DND-41 (cell line): Measurements from ENCODE around the gene MAPK10.

ENCODE experiments used
- ATAC-seq: fragments of 200-7000 bp; cut with Tn5 transposase; 3 replicates; pipeline ENCODE4 v1.9.1; 2021; ENCODE audit warnings: low read depth; ENCODE audit not compliant: insufficient read depth
- DNase-seq: peaks from one replicate; pipeline ENCODE4 v3.0.0-alpha.2; 2020
- H2AFZ ChIP-seq: 2 replicates; pipeline ENCODE4 v1.6.0; 2012; ENCODE audit warnings: low read depth, low read length
- H3K27ac ChIP-seq: 2 replicates; pipeline ENCODE4 v1.5.1; 2012; ENCODE audit warnings: low read length, inconsistent platforms
- H3K27me3 ChIP-seq: fragments of 200-600 bp; sonication (generic); 2 replicates; pipeline ENCODE4 v1.6.0; 2012; ENCODE audit warnings: low read length, mild to moderate bottlenecking, inconsistent platforms; ENCODE audit not compliant: insufficient read depth, poor library complexity
- H3K36me3 ChIP-seq: 2 replicates; pipeline ENCODE4 v1.5.1; 2012; ENCODE audit warnings: low read length, inconsistent platforms; ENCODE audit not compliant: insufficient read depth
- H3K4me1 ChIP-seq: 2 replicates; pipeline ENCODE4 v1.5.1; 2012; ENCODE audit warnings: mild to moderate bottlenecking, low read length; ENCODE audit not compliant: insufficient read depth
- H3K4me2 ChIP-seq: 2 replicates; pipeline ENCODE4 v1.6.0; 2012; ENCODE audit warnings: mild to moderate bottlenecking, moderate library complexity, low read length, inconsistent platforms; ENCODE audit not compliant: insufficient read depth
- H3K4me3 ChIP-seq, 2 experiments: fragments of 200-600 bp in 1 of 2; shearing (Covaris generic) in 1 of 2; 2 replicates each; pipeline ENCODE4 v1.5.1; 2012 to 2016; ENCODE audit warnings: inconsistent platforms in 2 of 2, low read length in 2 of 2, mild to moderate bottlenecking in 2 of 2, low read depth in 1 of 2, moderate library complexity in 1 of 2
- H3K79me2 ChIP-seq: 2 replicates; pipeline ENCODE4 v1.6.0; 2012; ENCODE audit warnings: low read length, inconsistent platforms; ENCODE audit not compliant: insufficient read depth
- H3K9ac ChIP-seq: 2 replicates; pipeline ENCODE4 v1.6.0; 2012; ENCODE audit warnings: low read depth, mild to moderate bottlenecking, inconsistent platforms, low read length, moderate library complexity
- H3K9me3 ChIP-seq: 2 replicates; pipeline ENCODE4 v1.5.1; 2012; ENCODE audit warnings: low read length, moderate library complexity, mild to moderate bottlenecking, inconsistent platforms; ENCODE audit not compliant: insufficient read depth, severe bottlenecking
- H4K20me1 ChIP-seq: 2 replicates; pipeline ENCODE4 v1.6.0; 2012; ENCODE audit warnings: low read length; ENCODE audit not compliant: insufficient read depth
- EZH2 ChIP-seq: IDR thresholded peaks from 3 replicates; pipeline ENCODE4 v1.6.1; 2012; ENCODE audit warnings: borderline replicate concordance, low read depth, mild to moderate bottlenecking, moderate library complexity, low read length, inconsistent platforms; ENCODE audit not compliant: severe bottlenecking
- TF ChIP-seq, protein P1 (sequence below): IDR thresholded peaks from 2 replicates; pipeline ENCODE4 v1.5.1; 2012; ENCODE audit warnings: borderline replicate concordance, low read length, moderate library complexity, mild to moderate bottlenecking; ENCODE audit not compliant: poor library complexity, severe bottlenecking; ENCODE audit errors: extremely low read depth

The MAPK10 gene

GRCh38 chr4:86366920-86367319, 7.1 kb upstream of the MAPK10 start:
- no peaks in the 10 kb centered on the region for H3K9me3 ChIP-seq
- no peak overlapping the region for H3K4me3 ChIP-seq
- H3K79me2 ChIP-seq: no peaks in the 10 kb centered on the region
- no peaks in the 10 kb centered on the region for H4K20me1 ChIP-seq
- H3K4me1 ChIP-seq: no peaks in the 10 kb centered on the region
- H3K27ac ChIP-seq: no peak overlapping the region
- no peak overlapping the region for H3K9ac ChIP-seq
- H2AFZ ChIP-seq: no peak overlapping the region
- H3K4me2 ChIP-seq: no peak overlapping the region
- H3K27me3 ChIP-seq: no peaks in the 10 kb centered on the region
- no peaks in the 10 kb centered on the region for H3K36me3 ChIP-seq
- TF ChIP-seq, protein P1, sequence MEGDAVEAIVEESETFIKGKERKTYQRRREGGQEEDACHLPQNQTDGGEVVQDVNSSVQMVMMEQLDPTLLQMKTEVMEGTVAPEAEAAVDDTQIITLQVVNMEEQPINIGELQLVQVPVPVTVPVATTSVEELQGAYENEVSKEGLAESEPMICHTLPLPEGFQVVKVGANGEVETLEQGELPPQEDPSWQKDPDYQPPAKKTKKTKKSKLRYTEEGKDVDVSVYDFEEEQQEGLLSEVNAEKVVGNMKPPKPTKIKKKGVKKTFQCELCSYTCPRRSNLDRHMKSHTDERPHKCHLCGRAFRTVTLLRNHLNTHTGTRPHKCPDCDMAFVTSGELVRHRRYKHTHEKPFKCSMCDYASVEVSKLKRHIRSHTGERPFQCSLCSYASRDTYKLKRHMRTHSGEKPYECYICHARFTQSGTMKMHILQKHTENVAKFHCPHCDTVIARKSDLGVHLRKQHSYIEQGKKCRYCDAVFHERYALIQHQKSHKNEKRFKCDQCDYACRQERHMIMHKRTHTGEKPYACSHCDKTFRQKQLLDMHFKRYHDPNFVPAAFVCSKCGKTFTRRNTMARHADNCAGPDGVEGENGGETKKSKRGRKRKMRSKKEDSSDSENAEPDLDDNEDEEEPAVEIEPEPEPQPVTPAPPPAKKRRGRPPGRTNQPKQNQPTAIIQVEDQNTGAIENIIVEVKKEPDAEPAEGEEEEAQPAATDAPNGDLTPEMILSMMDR: no peak
- TF ChIP-seq EZH2: no peak
- DNase-seq (no peak), ATAC-seq (no peak)

DNA sequence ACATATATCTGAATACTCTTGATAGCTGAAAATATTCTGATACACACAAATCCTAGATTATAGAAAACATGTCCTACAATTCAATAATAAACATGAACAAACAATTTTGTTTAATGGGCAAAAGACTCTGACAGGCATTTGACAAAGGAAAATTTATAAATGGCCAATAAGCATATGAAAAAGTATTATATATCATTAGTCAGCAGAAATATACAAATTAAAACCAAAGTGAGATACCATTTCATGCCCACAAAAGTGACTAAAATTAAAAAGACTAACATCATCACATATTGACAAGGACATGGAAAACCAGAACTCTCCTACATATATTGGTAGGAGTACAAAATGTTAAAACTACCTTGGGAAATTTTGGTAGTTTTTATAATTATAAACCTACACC, 2.7 kb upstream of the MAPK10 start:
- ATAC-seq (no peak), DNase-seq (no peak)
- no peak overlapping the region for H3K27ac ChIP-seq
- no peaks in the 10 kb centered on the region for H3K36me3 ChIP-seq
- H3K79me2 ChIP-seq: no peaks in the 10 kb centered on the region
- no peak overlapping the region for H2AFZ ChIP-seq
- peaks cover 4% of the 10 kb centered on the region for H3K27me3 ChIP-seq
- H3K9me3 ChIP-seq: no peaks in the 10 kb centered on the region
- H3K4me2 ChIP-seq: no peak overlapping the region
- H3K4me1 ChIP-seq: peaks cover 16% of the 10 kb centered on the region
- no peak overlapping the region for H3K9ac ChIP-seq
- no peaks in the 10 kb centered on the region for H4K20me1 ChIP-seq
- H3K4me3 ChIP-seq: no peak overlapping the region
- TF ChIP-seq, protein P1: no peak
- no peak for TF ChIP-seq EZH2

DNA sequence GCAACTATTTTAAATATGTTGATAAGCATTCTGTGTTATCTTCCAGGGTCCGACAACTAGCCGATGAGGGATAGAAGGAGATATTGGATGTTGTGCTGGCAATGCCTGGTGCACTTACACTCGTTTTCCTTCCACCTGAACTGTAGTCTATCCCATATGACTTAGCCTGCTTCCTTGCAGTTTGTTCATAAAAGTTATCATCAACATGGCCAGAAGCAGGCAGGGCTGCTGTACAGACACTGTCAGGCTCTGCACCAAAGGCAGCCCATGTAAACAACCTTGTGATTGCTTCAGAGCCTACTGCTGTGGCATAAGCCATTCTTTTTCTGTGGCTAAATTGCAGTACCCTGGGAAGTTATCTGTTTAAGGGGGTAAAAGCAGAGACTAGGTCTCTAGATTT, 1.6 kb downstream of the MAPK10 start:
- no peaks in the 10 kb centered on the region for H3K79me2 ChIP-seq
- H2AFZ ChIP-seq: no peak overlapping the region
- no peaks in the 10 kb centered on the region for H4K20me1 ChIP-seq
- no peaks in the 10 kb centered on the region for H3K36me3 ChIP-seq
- peaks cover 5% of the 10 kb centered on the region for H3K27me3 ChIP-seq
- H3K4me3 ChIP-seq: no peak overlapping the region
- H3K9ac ChIP-seq: no peak overlapping the region
- H3K27ac ChIP-seq: no peak overlapping the region
- DNase-seq (no peak), ATAC-seq (no peak)
- TF ChIP-seq, protein P1: no peak
- no peak for TF ChIP-seq EZH2
- peaks cover 16% of the 10 kb centered on the region for H3K4me1 ChIP-seq
- no peak overlapping the region for H3K4me2 ChIP-seq
- no peaks in the 10 kb centered on the region for H3K9me3 ChIP-seq

DNA sequence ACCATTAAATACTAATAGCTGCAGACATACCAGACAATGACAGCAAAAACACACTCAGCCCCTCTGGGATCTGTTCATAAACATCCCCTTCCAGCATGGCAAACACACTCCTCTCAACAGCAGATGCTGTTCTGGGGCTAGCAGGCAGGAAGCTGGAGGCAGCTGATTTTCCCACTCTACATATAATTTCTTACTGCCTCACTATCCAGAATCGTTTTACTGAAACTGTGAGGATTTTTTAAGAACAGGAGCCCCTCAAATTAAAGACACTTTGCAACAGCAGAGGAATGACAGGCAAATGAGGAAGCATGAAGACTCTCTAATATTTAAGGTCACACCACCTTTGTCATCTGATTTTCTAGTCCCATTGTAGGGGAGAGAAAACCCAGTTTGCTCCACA, 2.2 kb downstream of the MAPK10 start:
- no peak overlapping the region for H2AFZ ChIP-seq
- no peak overlapping the region for H3K9ac ChIP-seq
- H3K36me3 ChIP-seq: no peaks in the 10 kb centered on the region
- H3K79me2 ChIP-seq: no peaks in the 10 kb centered on the region
- H3K4me3 ChIP-seq: no peak overlapping the region
- no peaks in the 10 kb centered on the region for H4K20me1 ChIP-seq
- no peak overlapping the region for H3K27ac ChIP-seq
- no peak for ATAC-seq
- H3K9me3 ChIP-seq: no peaks in the 10 kb centered on the region
- H3K4me1 ChIP-seq: peaks cover 16% of the 10 kb centered on the region
- TF ChIP-seq, protein P1: no peak
- no peak for TF ChIP-seq EZH2
- no peak for DNase-seq
- H3K27me3 ChIP-seq: peaks cover 5% of the 10 kb centered on the region
- no peak overlapping the region for H3K4me2 ChIP-seq
